A549 (cell line): Measurements from ENCODE around the gene COL13A1. TPM values are rescaled to one million over a fixed set of nuclear protein-coding genes. Genes with fewer than 3 reads are reported as not detected.

Experiments used
- ATAC-seq, 2 experiments: fragments of 200-7000 bp in 1 of 2; fragments of >200 bp in 1 of 2; cut with Nextera tagmentation in 1 of 2; cut with Tn5 transposase in 1 of 2; 3 replicates each; pipeline versions ENCODE4 v1.8.0 to v1.9.1; 2018 to 2020; ENCODE audit warnings: mild to moderate bottlenecking in 1 of 2, moderate library complexity in 1 of 2
- CTCF ChIA-PET: fragments of 300-600 bp; sonication (Branson Sonifier 250); formaldehyde crosslinking; extraction: SDS; loops from one replicate; lab custom pipeline; 2021; ENCODE audit warnings: antibody characterized with exemption, inconsistent platforms; lab: Yijun Ruan, JAX
- POLR2A ChIA-PET: fragments of 350-600 bp; formaldehyde crosslinking; extraction: SDS; loops from one replicate; lab custom pipeline; 2021; ENCODE audit warnings: antibody characterized with exemption, inconsistent platforms; lab: Yijun Ruan, JAX
- DNase-seq, 2 experiments: peaks; one replicate each; pipeline versions ENCODE4 v3.0.0 to v3.0.0-alpha.2; 2011 to 2016; ENCODE audit warnings: low read depth in 1 of 2, low spot score in 1 of 2
- FAIRE-seq: peaks from 2 replicates; lab custom pipeline; 2011; peaks lifted over from hg19 to GRCh38; lab: Jason Lieb, UNC
- H3K27ac ChIP-seq, 2 experiments: fragments of >200 bp; sonication (Bioruptor Twin); formaldehyde crosslinking; 3 replicates each; pipeline ENCODE4 v1.5.1; 2016 to 2017
- H3K4me1 ChIP-seq: fragments of >200 bp; sonication (Bioruptor Twin); formaldehyde crosslinking; 3 replicates; pipeline ENCODE4 v1.6.1; 2016
- H3K4me2 ChIP-seq: fragments of >200 bp; sonication (Bioruptor Twin); formaldehyde crosslinking; 3 replicates; pipeline ENCODE4 v1.6.1; 2016
- H3K4me3 ChIP-seq: fragments of >200 bp; sonication (Bioruptor Twin); formaldehyde crosslinking; 3 replicates; pipeline ENCODE4 v1.5.1; 2016
- H3K9me3 ChIP-seq: fragments of >200 bp; sonication (Bioruptor Twin); formaldehyde crosslinking; 3 replicates; pipeline ENCODE4 v1.6.1; 2016
- CEBPB ChIP-seq, 2 experiments: fragments of >200 bp in 1 of 2; sonication (Bioruptor Twin) in 1 of 2; formaldehyde crosslinking in 1 of 2; IDR thresholded peaks; 2 replicates each; pipeline ENCODE4 v1.6.1; 2012 to 2016
- EHF ChIP-seq: fragments of 250-450 bp; sonication (Bioruptor Pico); IDR thresholded peaks from 2 replicates; pipeline ENCODE4 v1.5.0; 2020; ENCODE audit warnings: mild to moderate bottlenecking
- EHMT2 ChIP-seq: fragments of 200-600 bp; sonication (generic); IDR thresholded peaks from 2 replicates; pipeline ENCODE4 v1.6.1; 2016; ENCODE audit warnings: antibody characterized with exemption, low read depth, mild to moderate bottlenecking, moderate library complexity
- EP300 ChIP-seq, 2 experiments: fragments of >200 bp; sonication (Bioruptor Twin); formaldehyde crosslinking; IDR thresholded peaks; 2 replicates in 1 of 2; 3 replicates in 1 of 2; pipeline ENCODE4 v1.6.1; 2016 to 2017
- GATA3 ChIP-seq: IDR thresholded peaks from 2 replicates; pipeline ENCODE4 v1.6.1; 2012; ENCODE audit warnings: borderline replicate concordance
- JUN ChIP-seq, 2 experiments: fragments of >200 bp; sonication (Bioruptor Twin); formaldehyde crosslinking; IDR thresholded peaks; 2 replicates in 1 of 2; 3 replicates in 1 of 2; pipeline ENCODE4 v1.6.1; 2016 to 2017
- MAFK ChIP-seq: fragments of 450-650 bp; IDR thresholded peaks from 2 replicates; pipeline ENCODE4 v1.6.1; 2014; ENCODE audit not compliant: partially characterized antibody
- MYC ChIP-seq: IDR thresholded peaks from 2 replicates; pipeline ENCODE4 v1.6.1; 2012; ENCODE audit warnings: mild to moderate bottlenecking, inconsistent platforms, low read length, improper control_type of control experiment, borderline replicate concordance
- NFE2L2 ChIP-seq: fragments of 150-350 bp; conservative IDR thresholded peaks from 2 replicates; pipeline ENCODE4 v1.6.1; 2014; ENCODE audit warnings: low read length
- NPAS2 ChIP-seq: fragments of 250-450 bp; sonication (Bioruptor Pico); IDR thresholded peaks from 2 replicates; pipeline ENCODE4 v1.8.0; 2022; ENCODE audit warnings: mild to moderate bottlenecking, moderate library complexity, borderline replicate concordance
- PBX3 ChIP-seq: IDR thresholded peaks from 2 replicates; pipeline ENCODE4 v1.6.1; 2012
- POLR2A ChIP-seq: IDR thresholded peaks from 2 replicates; pipeline ENCODE4 v1.6.1; 2012; ENCODE audit warnings: mild to moderate bottlenecking, low read length
- RCOR1 ChIP-seq: fragments of 150-350 bp; IDR thresholded peaks from 2 replicates; pipeline ENCODE4 v1.6.1; 2014; ENCODE audit warnings: antibody characterized with exemption, low read length, low read depth
- REST ChIP-seq: fragments of 200-600 bp; sonication (generic); IDR thresholded peaks from 2 replicates; pipeline ENCODE4 v1.6.1; 2016; ENCODE audit warnings: antibody characterized with exemption, mild to moderate bottlenecking, moderate library complexity
- RFX5 ChIP-seq: fragments of 450-650 bp; IDR thresholded peaks from 2 replicates; pipeline ENCODE4 v1.7.1; 2014; ENCODE audit warnings: antibody characterized with exemption, mild to moderate bottlenecking, moderate library complexity
- USF2 ChIP-seq: fragments of 450-650 bp; IDR thresholded peaks from 2 replicates; pipeline ENCODE4 v1.6.1; 2014; ENCODE audit warnings: antibody characterized with exemption
- WGBS: methylation state at CpG from one replicate; pipeline ENCODE4 v1.1.6; 2017; ENCODE audit errors: missing lambda C conversion rate; 5-methylcytosine and 5-hydroxymethylcytosine counted together
- polyA plus RNA-seq, 4 experiments: library from polyadenylated mRNA; depleted of rRNA in 3 of 4; stranded (reverse); fragments of >200 nt; fragmentation: RNase III in 1 of 4; extraction: RNeasy Plus Mini Kit Qiagen cat#74134 plus additional on column Dnase treatment in 1 of 4; gene quantifications; 2 replicates in 3 of 4; 3 replicates in 1 of 4; pipeline ENCODE4 v1.2.3, GENCODE V29; 2011 to 2017

The COL13A1 gene
- polyA plus RNA-seq, 2 of the 4 experiments (the other 2 are of a cell fraction): 0.08 to 0.27 TPM

- TF ChIP-seq MAFK: peak; percentile 75
- no peak for TF ChIP-seq NFE2L2
- no peak for TF ChIP-seq REST
- TF ChIP-seq CEBPB (IDR thresholded peaks at IDR 0.05): no peak
- Histone ChIP-seq H3K9me3 (no peaks in the 10 kb centered on the region), H3K4me3 (no peak overlapping the region), H3K4me1 (peaks cover 6% of the 10 kb centered on the region; the same call in 1 of the 3 replicates), H3K27ac (peak overlapping the region in 1 of 2 experiments; percentile 63; a peak in 2 of 6 replicates), H3K4me2 (0 out of 3 replicates have a peak overlapping the region, but pooled peaks have one; percentile 13)
- POLR2A ChIA-PET: interaction anchor here (0.6 kb wide), 1 partner anchor 97 kb away, joined by 4 read pairs; no protein-coding TSS in a partner anchor
- DNase-seq (peak in 1 of 2 experiments; percentile 29), FAIRE-seq (no peak), ATAC-seq (no peak; a peak in 2 of 6 replicates)
- 45% methylated on average over 5 of the region's 6 CpGs for WGBS
- CTCF ChIA-PET: interaction anchor here (0.6 to 2.0 kb wide), 4 partner anchors 11 to 215 kb away, joined by 3 to 6 read pairs (median 4); no protein-coding TSS in a partner anchor
Observed at GRCh38 chr10:69845574-69846292, 44.0 kb downstream of the COL13A1 start.

- Histone ChIP-seq H3K4me3 (no peak overlapping the region), H3K27ac (peak overlapping the region in 1 of 2 experiments; percentile 63; a peak in 2 of 6 replicates), H3K9me3 (no peaks in the 10 kb centered on the region), H3K4me1 (peaks cover 6% of the 10 kb centered on the region; the same call in 1 of the 3 replicates), H3K4me2 (0 out of 3 replicates have a peak overlapping the region, but pooled peaks have one; percentile 13)
- POLR2A ChIA-PET: interaction anchor here (0.6 kb wide), 1 partner anchor 98 kb away, joined by 4 read pairs; no protein-coding TSS in a partner anchor
- ATAC-seq (no peak), FAIRE-seq (no peak), DNase-seq (no peak)
- CTCF ChIA-PET: interaction anchor here (0.6 to 2.0 kb wide), 4 partner anchors 12 to 214 kb away, joined by 3 to 6 read pairs (median 4); no protein-coding TSS in a partner anchor
- no peak for TF ChIP-seq POLR2A
- TF ChIP-seq JUN (IDR thresholded peaks at IDR 0.05): no peak
- no peak for TF ChIP-seq NFE2L2
- no peak for TF ChIP-seq PBX3
- no peak for TF ChIP-seq EHF (CRISPR knock-in tag)
- no peak for TF ChIP-seq MYC
- TF ChIP-seq EHMT2: no peak
- TF ChIP-seq USF2: no peak
- no peak for TF ChIP-seq NPAS2 (CRISPR knock-in tag)
- no peak for TF ChIP-seq EP300 (IDR thresholded peaks at IDR 0.05)
- no peak for TF ChIP-seq RFX5
- no peak for TF ChIP-seq GATA3
- TF ChIP-seq RCOR1: no peak
- 63% methylated on average over 12 of the region's 14 CpGs for WGBS
Observed at GRCh38 chr10:69846293-69846921, 44.7 kb downstream of the COL13A1 start.
